Common myeloid progenitor, CD34-positive (primary cell): ENCODE measurements around the gene ATP9B.

Source experiments
- CTCF ChIA-PET: fragments of 350-600 bp; sonication (Branson Sonifier 250); formaldehyde crosslinking; loops from one replicate; lab custom pipeline; 2021; ENCODE audit warnings: antibody characterized with exemption; lab: Charles Lee
- POLR2A ChIA-PET: fragments of 350-600 bp; sonication (Branson Sonifier 250); formaldehyde crosslinking; loops from one replicate; lab custom pipeline; 2021; ENCODE audit warnings: antibody characterized with exemption; lab: Charles Lee
- DNase-seq, 3 donors: peaks; one replicate each; pipeline versions ENCODE4 v3.0.0 to v3.0.0-alpha.2; 2013
- H3K27ac ChIP-seq, 2 experiments: 1 replicate in 1 of 2; 2 replicates in 1 of 2; pipeline ENCODE4 v1.7.0; 2013; ENCODE audit warnings: inconsistent platforms in 2 of 2, low read length in 2 of 2, mild to moderate bottlenecking in 2 of 2, low read depth in 1 of 2, moderate library complexity in 1 of 2; ENCODE audit not compliant: severe bottlenecking in 2 of 2, insufficient read depth in 1 of 2, poor library complexity in 1 of 2
- H3K27me3 ChIP-seq, 5 experiments: replicated peaks in 2 of 5; 1 replicate in 3 of 5; 2 replicates in 2 of 5; pipeline versions ENCODE4 v1.6.1 to v1.7.0; 2013; ENCODE audit warnings: low read length in 4 of 5, mild to moderate bottlenecking in 2 of 5, moderate library complexity in 2 of 5, inconsistent platforms in 1 of 5; ENCODE audit not compliant: insufficient read depth in 5 of 5, control insufficient read depth in 4 of 5
- H3K36me3 ChIP-seq, 4 experiments: 1 replicate in 2 of 4; 2 replicates in 2 of 4; pipeline versions ENCODE4 v1.6.1 to v1.7.0; 2013; ENCODE audit warnings: low read length in 3 of 4, control low read depth in 1 of 4, mild to moderate bottlenecking in 1 of 4; ENCODE audit not compliant: control insufficient read depth in 4 of 4, insufficient read depth in 4 of 4
- H3K4me1 ChIP-seq, 4 experiments: 1 replicate in 3 of 4; 2 replicates in 1 of 4; pipeline versions ENCODE4 v1.6.1 to v1.7.1; 2013; ENCODE audit warnings: low read length in 3 of 4, mild to moderate bottlenecking in 3 of 4, control low read depth in 1 of 4, inconsistent platforms in 1 of 4, moderate library complexity in 1 of 4; ENCODE audit not compliant: control insufficient read depth in 4 of 4, insufficient read depth in 4 of 4; ENCODE audit errors: control extremely low read depth in 1 of 4
- H3K4me3 ChIP-seq, 7 experiments: 1 replicate in 4 of 7; 2 replicates in 3 of 7; pipeline versions ENCODE4 v1.5.1 to v1.7.0; 2013; ENCODE audit warnings: mild to moderate bottlenecking in 7 of 7, low read length in 6 of 7, moderate library complexity in 6 of 7, inconsistent platforms in 2 of 7, low read depth in 2 of 7, control low read depth in 1 of 7; ENCODE audit not compliant: insufficient read depth in 4 of 7, control insufficient read depth in 1 of 7; ENCODE audit errors: extremely low read depth in 1 of 7
- H3K9me3 ChIP-seq, 5 experiments: 1 replicate in 4 of 5; 2 replicates in 1 of 5; pipeline versions ENCODE4 v1.6.1 to v1.7.1; 2013; ENCODE audit warnings: low read length in 4 of 5, mild to moderate bottlenecking in 2 of 5, inconsistent platforms in 1 of 5, low read depth in 1 of 5, moderate library complexity in 1 of 5; ENCODE audit not compliant: control insufficient read depth in 4 of 5, insufficient read depth in 2 of 5; ENCODE audit errors: control extremely low read depth in 1 of 5
- WGBS: methylation state at CpG from one replicate; pipeline ENCODE4 v1.1.5; 2013; ENCODE audit not compliant: insufficient coverage; 5-methylcytosine and 5-hydroxymethylcytosine counted together

The ATP9B gene

DNA sequence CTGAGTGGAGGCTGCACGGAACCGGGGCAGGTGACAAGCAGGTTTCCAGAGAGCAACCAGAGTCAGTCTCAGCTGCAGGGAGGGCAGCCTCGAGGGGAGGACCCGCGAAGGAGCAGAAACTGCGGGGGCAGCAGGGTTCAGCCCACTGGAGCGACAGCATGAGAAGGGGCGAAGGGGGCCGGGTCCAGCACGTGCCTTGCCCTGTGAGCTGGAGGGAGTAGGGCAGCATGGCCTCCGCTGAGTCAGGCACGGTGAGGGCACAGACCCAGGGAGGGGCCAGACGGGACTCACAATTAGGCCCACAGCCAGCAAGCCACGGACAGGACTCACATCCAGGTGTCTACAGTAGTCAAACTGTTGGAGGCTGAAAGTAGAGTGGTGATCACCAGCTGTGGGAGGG lies 22.7 kb upstream of the ATP9B start:
- Histone ChIP-seq H3K4me1 (no peaks in the 10 kb centered on the region), H3K36me3 (no peaks in the 10 kb centered on the region), H3K27ac (no peak overlapping the region), H3K27me3 (peaks cover 0 to 13% (median 2%) of the 10 kb centered on the region in 5 experiments), H3K9me3 (no peaks in the 10 kb centered on the region), H3K4me3 (no peak overlapping the region)
- ChIA-PET POLR2A (no interaction called here), CTCF (no interaction called here)
- 75% methylated on average over 13 of the region's 14 CpGs for WGBS
- no peak for DNase-seq

DNA sequence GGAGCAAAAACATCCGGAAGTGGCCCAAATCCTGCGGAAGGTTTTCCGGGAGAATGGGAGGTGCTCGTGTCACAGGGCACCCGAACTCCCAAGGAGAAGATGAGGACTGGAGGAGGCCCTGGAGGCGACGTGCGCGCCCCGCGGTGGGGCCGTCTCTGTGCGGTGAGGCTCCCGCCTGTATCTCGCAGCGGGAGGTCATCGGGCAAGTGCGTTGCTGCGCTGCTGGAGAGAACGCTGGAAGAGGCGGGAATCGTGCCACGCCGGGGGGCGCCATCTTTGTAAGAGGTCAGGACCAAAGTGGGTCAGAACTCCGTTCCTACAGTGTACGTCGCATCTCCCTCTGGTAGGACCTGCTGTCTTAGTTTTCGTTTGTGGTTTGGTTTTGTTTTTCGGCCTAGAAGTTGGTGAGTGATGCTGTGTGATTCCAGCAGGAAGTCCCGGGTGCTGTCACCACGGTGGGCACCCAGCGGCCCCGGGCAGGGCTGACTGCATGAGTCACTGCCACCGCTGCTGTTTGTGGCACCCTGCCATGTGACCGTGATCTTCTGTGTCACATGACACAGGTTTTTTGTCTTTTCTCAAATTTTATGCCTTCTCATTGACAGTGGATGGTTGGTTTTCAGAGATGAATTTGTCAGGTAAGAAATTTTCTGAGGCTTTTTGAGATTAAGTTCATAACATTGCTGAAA lies 21.5 kb upstream of the ATP9B start:
- POLR2A ChIA-PET = no interaction called here
- no peaks in the 10 kb centered on the region for H3K4me1 ChIP-seq
- no peak overlapping the region for H3K27ac ChIP-seq
- CTCF ChIA-PET = no interaction called here
- peaks cover 0 to 13% (median 2%) of the 10 kb centered on the region in 5 experiments for H3K27me3 ChIP-seq
- no peak overlapping the region for H3K4me3 ChIP-seq
- no peaks in the 10 kb centered on the region for H3K9me3 ChIP-seq
- no peaks in the 10 kb centered on the region for H3K36me3 ChIP-seq
- DNase-seq = no peak
- WGBS = 94% methylated on average over 32 of the region's 36 CpGs

DNA sequence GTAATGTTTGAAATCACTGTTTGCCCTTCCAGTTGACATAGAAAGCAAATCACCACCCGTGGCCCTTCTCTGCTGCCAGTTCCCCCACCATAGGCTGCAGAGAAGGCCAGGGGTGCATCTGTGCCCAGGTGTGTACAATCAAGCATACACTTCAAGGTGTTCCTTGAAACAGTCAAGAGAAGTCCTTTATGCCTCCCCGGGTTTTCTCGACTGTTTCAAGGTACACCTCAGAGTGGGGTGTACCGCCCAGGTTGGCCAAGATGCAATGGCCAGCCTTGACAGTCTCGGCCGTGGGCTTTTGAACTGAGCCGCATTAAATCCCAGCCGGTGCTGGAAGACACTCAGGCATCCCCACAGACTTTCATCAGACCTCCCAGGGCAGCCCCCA lies 21.0 kb upstream of the ATP9B start:
- Histone ChIP-seq H3K9me3 (no peaks in the 10 kb centered on the region), H3K27ac (no peak overlapping the region), H3K36me3 (no peaks in the 10 kb centered on the region), H3K4me3 (no peak overlapping the region), H3K27me3 (peaks cover 0 to 13% (median 2%) of the 10 kb centered on the region in 5 experiments), H3K4me1 (no peaks in the 10 kb centered on the region)
- CTCF ChIA-PET = no interaction called here
- DNase-seq = no peak
- POLR2A ChIA-PET = no interaction called here
- WGBS = 96% methylated on average over 7 of the region's 8 CpGs

DNA sequence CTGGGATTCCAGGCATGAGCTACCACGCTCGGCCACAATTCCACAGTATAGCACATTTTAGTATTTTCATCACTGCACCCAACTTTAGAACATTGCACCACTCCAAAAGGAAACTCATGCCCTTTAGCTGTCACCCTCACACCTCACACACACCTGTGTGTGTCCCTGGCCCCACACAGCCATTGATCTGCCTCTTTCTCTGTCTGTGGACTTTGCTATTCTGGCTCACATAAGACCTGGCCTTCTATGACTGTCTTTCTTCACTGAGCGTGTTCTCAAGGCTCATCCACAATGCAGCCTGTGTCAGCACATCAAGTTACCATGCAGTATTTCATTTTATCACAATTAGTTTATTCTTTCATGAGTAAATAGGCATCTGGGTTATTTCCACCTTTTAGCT lies 19.7 kb upstream of the ATP9B start:
- 100% methylated on average over 2 of the region's 3 CpGs for WGBS
- no peak overlapping the region for H3K4me3 ChIP-seq
- ChIA-PET CTCF (no interaction called here), POLR2A (no interaction called here)
- H3K27me3 ChIP-seq = peaks cover 0 to 14% (median 2%) of the 10 kb centered on the region in 5 experiments
- H3K4me1 ChIP-seq = no peaks in the 10 kb centered on the region
- peaks cover 0 to 4% (median 0%) of the 10 kb centered on the region in 5 experiments for H3K9me3 ChIP-seq
- no peaks in the 10 kb centered on the region for H3K36me3 ChIP-seq
- no peak for DNase-seq
- H3K27ac ChIP-seq = no peak overlapping the region

DNA sequence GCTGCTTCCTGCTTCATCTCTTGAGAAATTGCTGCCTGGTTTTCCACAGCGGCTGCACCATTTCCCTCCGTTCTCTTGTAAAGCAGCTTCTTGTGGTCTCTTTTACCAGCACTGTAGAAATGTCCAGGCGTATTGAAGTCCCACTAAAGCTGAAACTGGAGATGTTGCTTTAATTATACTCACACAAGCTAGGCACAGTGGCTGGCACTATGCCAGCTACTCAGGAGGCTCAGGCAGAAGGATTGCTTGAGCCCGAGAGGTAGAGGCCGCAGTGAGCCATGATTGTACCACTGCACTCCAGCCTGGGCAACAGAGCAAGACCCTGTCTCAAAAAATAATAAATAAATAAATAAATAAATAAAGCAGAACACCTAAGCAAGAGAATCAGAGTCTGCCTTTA lies 19.2 kb upstream of the ATP9B start:
- no peak overlapping the region for H3K4me3 ChIP-seq
- 94% methylated on average over 2 of the region's 5 CpGs for WGBS
- DNase-seq = no peak
- H3K9me3 ChIP-seq = peaks cover 0 to 4% (median 0%) of the 10 kb centered on the region in 5 experiments
- CTCF ChIA-PET = no interaction called here
- POLR2A ChIA-PET = no interaction called here
- H3K27me3 ChIP-seq = peaks cover 0 to 14% (median 2%) of the 10 kb centered on the region in 5 experiments
- no peak overlapping the region for H3K27ac ChIP-seq
- no peaks in the 10 kb centered on the region for H3K36me3 ChIP-seq
- no peaks in the 10 kb centered on the region for H3K4me1 ChIP-seq

DNA sequence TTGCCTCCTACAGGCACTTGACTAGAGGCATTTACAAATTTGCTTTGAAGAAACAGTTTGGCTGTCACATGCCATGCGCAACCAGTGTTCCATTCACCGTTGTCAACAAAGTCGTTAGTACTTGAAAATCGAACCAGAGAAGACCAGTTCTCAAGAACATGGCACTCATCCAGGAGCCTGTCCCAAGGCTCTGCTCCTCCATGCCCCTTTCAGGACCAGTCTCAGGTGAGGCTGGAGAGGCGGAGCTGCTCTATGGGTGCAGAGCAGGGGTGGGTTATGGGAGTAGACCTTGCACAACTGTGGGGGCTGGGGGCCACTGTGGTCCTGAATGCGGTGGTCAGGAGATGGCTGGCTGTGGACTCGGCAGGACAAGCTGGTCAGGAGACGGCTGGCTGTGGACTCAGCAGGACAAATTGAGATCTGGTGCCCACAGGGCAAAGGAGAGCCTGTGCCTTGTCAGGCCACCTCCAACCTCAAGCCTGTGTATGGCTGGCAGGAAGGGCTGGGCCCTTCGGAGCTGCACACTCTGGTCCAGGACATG lies 12.3 kb upstream of the ATP9B start:
- H3K4me3 ChIP-seq = no peak overlapping the region
- H3K4me1 ChIP-seq = no peaks in the 10 kb centered on the region
- CTCF ChIA-PET = no interaction called here
- peaks cover 0 to 5% (median 0%) of the 10 kb centered on the region in 5 experiments for H3K27me3 ChIP-seq
- H3K27ac ChIP-seq = no peak overlapping the region
- H3K36me3 ChIP-seq = no peaks in the 10 kb centered on the region
- DNase-seq = no peak
- H3K9me3 ChIP-seq = peaks cover 0 to 9% (median 5%) of the 10 kb centered on the region in 5 experiments
- WGBS = 95% methylated on average over 7 of the region's 9 CpGs
- POLR2A ChIA-PET = no interaction called here

DNA sequence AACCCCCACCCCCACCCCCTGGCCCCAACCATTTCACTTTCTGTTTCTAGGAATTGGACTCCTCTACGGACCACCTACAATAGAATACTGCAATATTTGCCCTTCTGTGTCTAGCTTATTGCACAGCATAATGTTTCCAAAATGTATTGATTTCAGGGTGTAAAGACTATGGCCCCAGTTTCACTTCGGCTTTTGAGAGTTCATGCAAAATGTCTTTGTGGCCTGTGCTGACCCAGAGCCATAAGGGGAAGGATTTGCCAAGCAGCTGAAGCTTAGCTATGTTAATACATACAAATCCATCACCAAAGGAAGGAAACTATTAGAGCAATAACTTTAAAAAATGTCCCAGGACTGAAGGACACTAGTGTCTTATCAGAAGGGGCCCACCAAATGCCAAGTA lies 11.2 kb upstream of the ATP9B start:
- no peak for DNase-seq
- H3K4me3 ChIP-seq = no peak overlapping the region
- ChIA-PET POLR2A (no interaction called here), CTCF (no interaction called here)
- no peak overlapping the region for H3K27ac ChIP-seq
- no CpG with 5 or more reads among the region's 2 CpGs for WGBS
- no peaks in the 10 kb centered on the region for H3K36me3 ChIP-seq
- no peaks in the 10 kb centered on the region for H3K4me1 ChIP-seq
- peaks cover 0 to 5% (median 0%) of the 10 kb centered on the region in 5 experiments for H3K27me3 ChIP-seq
- H3K9me3 ChIP-seq = peaks cover 0 to 9% (median 5%) of the 10 kb centered on the region in 5 experiments
